ENCODE data around the gene VPS26C.

Gene VPS26C

DNA sequence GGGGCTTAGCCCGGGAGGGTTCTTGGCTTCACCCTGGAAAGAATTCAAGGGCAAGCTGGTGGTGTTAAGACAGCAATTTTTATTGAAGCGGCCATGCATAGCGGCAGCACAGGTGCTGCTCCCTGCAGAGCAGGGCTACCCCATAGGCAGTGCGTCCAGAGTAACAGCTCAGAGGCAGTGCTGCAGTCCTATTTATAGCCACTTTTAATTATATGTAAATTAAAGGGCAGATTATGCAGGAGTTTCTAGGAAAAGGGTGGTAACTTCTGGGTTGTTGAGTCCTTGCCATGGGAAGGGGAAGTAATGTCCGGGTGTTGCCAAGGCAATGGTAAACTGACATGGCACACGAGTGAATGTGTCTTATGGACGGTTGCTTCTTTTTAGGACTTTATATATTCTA, 57.0 kb downstream of the VPS26C start:
- H3K4me3 ChIP-seq (ENCODE audit: low read length), result no peak overlapping the region
- TF ChIP-seq CTCF (IDR thresholded peaks at IDR 0.05; ENCODE audit: insufficient read depth, low read depth, low read length, missing control alignments), result no peak
- DNase-seq (ENCODE audit: low read depth), result no peak

DNA sequence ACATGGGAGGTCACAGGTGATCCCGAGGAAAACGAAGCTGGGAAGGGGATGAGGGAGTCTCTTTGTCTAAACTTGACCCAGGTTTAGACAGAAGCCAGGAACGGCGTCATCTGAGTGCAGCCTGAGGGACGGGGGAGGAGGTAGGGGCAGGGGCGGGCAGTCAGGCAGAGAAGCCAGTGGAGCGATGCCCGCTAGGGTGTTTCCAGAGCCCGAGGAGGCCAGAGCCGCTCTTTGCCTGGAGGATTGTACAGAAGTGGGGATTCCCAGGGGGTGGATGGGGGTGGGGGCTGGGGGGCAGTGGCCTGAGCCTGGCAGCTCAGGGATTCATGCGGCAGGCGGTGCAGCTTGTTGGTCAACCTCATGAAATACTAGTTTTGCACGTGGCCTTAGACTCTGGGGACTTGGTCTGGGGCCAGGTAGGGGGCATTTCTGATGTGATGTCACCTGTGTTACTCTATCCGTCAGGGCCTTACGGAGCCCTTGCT, 58.4 kb downstream of the VPS26C start:
- DNase-seq (ENCODE audit: low read depth), result no peak
- TF ChIP-seq CTCF (IDR thresholded peaks at IDR 0.05; ENCODE audit: insufficient read depth, low read depth, low read length, missing control alignments), result no peak

DNA sequence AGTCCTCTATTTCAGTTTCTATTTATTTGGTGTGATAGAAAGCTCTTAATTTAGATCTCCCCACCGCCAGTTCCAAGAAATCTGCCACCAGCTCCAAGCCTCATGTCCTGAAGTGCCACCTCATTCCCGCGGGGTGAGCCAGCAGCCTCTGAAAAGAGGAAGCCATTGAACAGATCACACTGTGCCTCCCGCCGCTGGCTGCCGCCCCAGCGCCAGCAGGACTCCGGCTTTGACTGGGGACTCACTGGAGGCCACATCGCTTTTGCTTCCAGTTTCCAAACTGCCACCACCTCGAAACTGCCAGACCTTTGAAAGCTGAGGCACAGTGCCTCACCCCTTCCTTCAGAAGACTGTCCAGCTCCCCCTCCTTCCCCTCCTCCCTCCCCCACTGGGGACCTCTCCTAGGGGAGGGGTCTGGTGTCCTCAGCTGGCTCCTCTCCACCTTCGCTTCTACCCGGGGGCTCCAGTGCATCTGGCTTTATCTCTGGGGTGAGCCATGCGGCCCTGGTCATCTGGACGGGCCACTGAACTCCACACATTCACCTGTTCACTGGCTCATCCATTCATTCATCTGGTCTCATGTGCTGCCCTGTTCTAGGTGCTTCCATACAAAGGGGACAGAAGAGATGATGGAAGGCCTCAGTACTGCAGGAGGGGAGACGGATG, 58.9 kb downstream of the VPS26C start:
- no peak overlapping the region for H3K4me3 ChIP-seq (ENCODE audit: low read length)
- peak; percentile 18 for DNase-seq (ENCODE audit: low read depth)
- no peak for TF ChIP-seq CTCF (IDR thresholded peaks at IDR 0.05; ENCODE audit: insufficient read depth, low read depth, low read length, missing control alignments)

More for the DNA sequence above, 58.4 kb downstream of the VPS26C start:
- no peak overlapping the region for H3K4me3 ChIP-seq (ENCODE audit: low read length)

DNA sequence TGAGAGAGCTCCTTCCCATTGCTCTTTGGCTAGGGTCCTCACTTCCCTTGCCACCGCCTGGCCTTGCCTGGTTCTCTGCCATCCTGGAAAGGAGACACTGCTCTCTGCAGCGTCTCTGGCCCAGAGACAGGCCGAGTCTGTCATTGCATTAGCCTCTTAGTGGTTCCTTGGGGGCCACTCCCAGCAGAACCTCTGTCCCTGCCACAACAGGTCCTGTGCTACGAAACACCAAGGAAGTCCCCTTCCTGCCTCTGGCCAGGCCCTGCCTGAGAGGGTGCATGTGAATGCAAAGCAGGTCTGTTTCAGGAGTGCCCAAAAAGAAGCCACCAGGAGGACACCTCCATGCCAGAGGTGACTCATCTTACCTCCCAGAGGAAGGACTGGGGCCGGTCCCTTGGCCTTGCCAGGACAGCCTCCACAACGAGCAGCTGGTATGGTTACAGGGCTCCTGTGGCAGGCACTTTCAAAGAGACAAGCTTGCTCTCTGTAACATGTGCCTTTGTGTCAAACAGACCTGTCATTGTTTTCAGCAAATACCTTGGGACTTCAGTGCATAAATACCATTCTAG, 59.6 kb downstream of the VPS26C start:
- no peak overlapping the region for H3K4me3 ChIP-seq (ENCODE audit: low read length)
- peak; percentile 8 for TF ChIP-seq CTCF (IDR thresholded peaks at IDR 0.05; ENCODE audit: insufficient read depth, low read depth, low read length, missing control alignments)

GRCh38 chr21:37206496-37206895, 60.6 kb downstream of the VPS26C start:
- H3K4me3 ChIP-seq (ENCODE audit: low read length), result no peak overlapping the region
- no peak for DNase-seq (ENCODE audit: low read depth)
- TF ChIP-seq CTCF (IDR thresholded peaks at IDR 0.05; ENCODE audit: insufficient read depth, low read depth, low read length, missing control alignments), result no peak

More for the DNA sequence above, 59.6 kb downstream of the VPS26C start:
- DNase-seq (ENCODE audit: low read depth), result peak; percentile 48

DNA sequence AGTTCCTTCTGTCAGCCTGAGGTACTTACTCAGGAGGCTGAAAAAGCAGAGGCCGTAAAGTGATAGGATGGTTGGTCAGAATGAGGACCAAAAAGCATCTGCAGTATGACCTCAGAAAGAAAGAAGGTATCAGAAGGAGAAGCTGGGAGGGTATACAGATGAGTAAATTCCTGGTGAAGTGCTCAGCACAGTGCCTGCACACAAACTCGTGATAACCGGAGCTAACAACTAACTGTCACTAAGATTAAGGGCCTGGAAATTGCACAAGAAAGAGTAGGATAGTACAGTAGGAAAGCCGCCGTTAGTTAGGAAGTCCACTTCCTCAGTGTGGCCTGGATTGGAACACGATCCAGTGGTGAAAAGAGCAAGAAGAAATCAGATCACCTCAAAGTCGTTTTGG, 62.6 kb downstream of the VPS26C start:
- DNase-seq (ENCODE audit: low read depth), result no peak
- no peak for TF ChIP-seq CTCF (IDR thresholded peaks at IDR 0.05; ENCODE audit: insufficient read depth, low read depth, low read length, missing control alignments)
- H3K4me3 ChIP-seq (ENCODE audit: low read length), result no peak overlapping the region

Measured in epithelial cell of esophagus (primary cell).